HT1080 (cell line): ENCODE measurements around the gene RBM19. TPM values are rescaled to one million over a fixed set of nuclear protein-coding genes. Genes with fewer than 3 reads are reported as not detected.

Experiments used
- DNase-seq: peaks from one replicate; pipeline ENCODE4 v3.0.0-alpha.2; 2015; ENCODE audit warnings: low read depth
- total RNA-seq: library from RNA; depleted of rRNA; stranded (reverse); fragments of >200 nt; shearing (Covaris generic); gene quantifications from 2 replicates; pipeline ENCODE4 v1.2.3, GENCODE V29; 2014

RBM19 gene
- total RNA-seq, 1 experiment from 2014 or later: 36.6 TPM

DNA sequence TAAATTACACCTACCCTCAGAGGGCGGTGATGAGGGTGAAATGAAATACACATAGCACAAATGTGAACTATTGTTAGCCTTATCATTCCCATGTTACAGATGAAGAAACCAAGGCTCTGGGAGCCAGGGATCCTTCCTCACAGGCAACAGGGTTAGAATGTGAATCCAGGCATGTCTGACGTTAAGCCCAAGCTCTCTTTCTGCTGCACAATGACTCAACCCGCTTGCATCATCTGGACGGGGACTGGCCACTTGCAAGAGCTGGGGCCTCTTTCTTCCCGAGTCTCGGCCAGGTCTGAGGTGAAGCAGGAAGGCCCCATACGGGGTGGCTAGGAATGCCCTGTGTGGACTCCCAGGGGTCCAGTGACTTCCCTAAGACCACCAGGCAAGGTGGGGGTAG, 105.2 kb downstream of the RBM19 start:
- peak; percentile 84 for DNase-seq

DNA sequence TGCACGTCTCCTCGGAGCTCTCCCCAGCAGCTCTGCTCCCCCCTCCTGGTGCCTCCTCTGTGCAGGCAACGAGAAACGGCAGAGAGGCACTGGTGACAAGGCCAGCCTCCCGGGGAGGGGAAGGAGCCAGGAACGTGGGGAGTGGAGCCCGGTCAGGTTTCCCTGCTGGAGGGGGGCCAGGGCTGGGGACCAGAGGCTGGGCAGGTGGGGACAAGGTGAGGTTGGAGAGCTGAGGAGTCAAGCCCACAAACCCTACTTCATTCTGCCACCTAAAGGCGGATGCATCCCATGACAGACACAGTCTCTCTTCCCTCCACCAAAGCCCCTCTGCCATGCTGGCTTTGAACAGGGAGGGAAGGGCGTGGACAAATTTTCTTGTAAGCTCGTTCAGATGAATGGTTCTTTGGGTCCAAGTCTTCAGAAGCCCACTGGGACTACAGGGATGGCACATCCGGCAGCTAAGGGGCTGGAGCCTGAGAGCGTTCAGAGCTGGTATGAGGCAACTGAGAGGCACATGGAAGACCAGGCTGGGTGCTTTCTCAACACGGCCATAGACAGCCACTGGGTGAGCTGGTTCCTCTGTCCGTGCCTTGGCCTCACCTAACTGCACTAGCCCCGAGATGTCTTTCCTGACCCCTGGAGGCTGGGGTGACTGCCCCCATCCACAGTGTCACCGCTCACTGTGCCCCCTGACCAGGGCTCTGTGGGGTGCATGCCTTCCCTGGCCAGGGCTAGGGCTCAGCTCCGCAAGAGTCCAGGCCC, 105.9 kb downstream of the RBM19 start:
- DNase-seq: no peak

DNA sequence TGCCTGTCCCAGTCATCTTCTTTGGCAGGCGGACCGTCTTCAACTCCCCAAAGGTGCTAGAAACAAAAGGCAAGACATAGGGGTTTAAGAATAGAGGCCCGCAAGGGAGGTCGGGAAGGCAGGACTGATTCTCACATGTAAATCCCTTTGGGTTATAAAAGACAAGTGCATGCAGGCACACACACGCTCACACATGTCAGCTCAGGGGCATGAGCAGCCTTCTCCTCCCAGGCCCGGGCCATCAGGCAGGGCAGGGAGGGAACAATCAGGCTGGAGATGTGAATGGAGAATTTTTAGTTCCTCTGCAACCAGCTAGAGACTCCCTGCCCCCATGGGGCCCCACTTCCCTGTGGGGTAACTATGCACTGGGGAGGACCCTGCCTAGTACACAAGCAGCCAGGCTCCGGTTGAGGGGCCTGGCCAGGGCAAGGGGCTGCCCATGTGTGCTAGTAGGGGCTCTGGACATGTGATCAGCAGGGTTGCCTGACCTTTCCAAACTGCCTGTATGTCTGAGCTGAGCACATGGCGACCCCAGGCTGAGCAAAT, 107.2 kb downstream of the RBM19 start:
- DNase-seq: no peak

DNA sequence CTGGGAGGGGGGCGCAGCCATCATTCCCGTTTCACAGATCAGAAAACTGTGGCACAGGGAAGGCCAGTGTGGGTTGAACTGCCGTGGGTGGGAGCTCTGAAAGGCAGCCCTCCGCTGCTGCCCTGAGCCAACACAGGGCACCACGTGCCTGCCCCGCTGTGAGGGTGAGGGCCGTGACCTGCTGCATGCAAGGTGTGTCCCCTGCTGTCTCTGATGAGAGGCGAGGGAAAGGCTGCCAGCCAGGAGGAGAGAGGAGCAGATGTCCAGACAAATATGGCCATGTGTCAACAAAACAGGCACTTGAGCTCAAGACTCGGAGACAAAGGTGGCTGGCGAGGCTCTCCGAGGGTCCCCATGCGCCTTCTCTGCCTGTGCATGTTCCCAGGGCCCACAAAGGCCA, 108.8 kb downstream of the RBM19 start:
- DNase-seq: no peak

DNA sequence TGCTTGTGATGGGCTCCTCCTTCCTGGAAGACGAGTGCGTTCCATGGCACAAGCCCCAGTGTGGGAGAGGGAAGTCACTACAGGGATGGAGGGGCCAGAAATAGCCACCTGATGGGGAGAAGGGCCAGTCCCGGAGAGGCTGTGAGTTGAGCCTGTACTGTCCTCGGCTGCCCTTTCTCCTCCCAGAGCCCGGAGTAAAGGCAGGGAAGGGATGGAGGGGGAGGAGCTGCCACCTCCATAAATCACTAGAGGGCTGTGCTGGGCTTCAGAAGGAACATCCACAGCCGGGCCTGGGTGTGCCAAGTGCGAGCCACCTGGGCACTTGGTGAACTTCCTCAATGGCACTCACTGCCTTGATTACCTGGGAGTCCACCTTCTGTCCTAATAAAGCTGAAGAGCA, 110.1 kb downstream of the RBM19 start:
- no peak for DNase-seq

DNA sequence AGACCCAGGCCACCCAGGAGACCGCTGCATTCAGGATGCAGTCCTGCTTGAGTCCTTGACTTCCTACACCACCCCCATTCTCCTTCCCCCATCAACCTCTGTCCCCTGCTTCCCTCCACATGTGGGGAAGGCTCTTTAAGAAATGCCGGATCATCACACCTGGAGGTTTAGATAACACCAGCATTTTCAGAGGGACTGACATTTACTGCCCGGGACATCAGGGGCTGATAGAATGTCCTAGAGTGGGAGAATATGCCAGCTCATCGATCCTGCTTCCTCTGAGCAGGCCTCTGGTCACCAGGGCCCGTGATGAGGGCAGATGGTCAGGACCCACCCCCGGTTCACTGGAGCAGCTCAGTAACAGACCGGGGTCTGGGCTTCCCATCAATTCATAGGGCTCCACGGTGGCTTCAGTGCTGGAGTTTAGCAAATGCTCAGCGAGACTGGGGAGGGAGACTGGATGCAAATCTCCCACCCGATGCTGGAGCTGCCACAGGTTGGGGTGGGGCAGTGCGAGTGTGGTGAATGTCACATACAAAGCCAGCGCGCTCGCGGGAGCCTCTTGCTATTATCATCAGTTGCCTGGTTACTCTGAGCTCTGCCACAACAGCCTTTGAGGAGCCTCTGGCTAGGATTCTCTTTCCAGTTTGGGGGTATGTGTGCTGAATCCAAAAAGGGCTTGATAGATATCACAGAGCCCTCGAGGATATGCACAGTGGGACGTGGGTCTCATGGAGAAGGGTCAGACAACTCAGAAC, 111.6 kb downstream of the RBM19 start:
- DNase-seq: no peak

DNA sequence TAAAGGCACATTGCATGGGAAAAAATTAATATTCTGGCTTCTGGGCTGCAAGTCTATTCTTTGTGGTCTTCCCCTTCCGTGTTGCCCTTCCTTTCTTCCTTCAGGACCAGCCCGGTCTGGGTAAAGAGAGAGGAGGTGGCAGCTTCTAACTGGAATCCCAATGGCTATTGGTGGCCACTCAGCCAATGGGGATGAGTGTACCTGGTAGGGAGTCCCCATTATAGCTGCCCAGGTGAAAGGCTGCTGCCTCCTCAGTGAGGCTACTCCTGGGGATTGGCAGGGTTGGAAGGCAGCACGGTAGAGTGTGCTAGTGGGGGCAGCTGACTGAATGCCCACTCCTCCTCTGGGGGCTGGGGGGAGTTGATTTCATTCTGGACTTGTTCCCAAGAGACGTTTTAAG, 112.6 kb downstream of the RBM19 start:
- DNase-seq: no peak

DNA sequence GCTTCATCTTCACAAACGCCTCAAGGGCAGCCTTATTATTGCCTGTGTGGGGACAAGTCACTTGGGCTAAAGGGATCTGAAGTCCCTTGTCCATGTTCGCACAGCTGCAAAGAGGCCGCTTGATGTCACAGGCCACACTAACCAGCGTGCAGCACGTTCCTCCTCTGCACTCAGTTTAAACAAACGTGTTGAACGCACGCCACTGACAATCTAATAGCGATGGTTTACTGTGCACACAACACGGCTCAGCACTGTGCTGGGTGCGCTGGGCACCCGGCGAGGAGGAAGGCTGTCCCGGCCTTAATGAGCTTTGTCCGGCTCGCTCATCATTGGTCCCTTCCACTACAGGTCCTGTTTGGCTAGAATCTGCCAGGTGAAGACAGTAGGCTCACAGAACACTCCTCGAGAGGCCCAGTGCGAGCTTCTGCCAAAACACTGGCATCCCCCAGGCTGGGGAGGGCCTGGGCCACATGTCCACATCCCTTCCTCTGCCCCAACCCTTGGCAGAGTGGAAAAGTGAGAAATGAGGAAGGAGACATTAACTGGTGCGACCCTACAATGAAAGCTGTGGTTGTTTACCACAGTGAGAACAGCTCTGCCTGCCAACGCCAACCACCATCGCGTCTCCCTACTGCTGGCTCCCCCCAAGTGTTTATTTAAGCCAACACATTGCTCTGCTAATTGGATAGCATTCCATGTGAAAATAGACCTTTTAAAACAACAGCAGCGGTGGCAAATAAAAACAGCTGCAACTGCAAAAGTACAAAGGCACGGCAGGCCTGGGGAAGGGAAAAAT, 113.2 kb downstream of the RBM19 start:
- no peak for DNase-seq

DNA sequence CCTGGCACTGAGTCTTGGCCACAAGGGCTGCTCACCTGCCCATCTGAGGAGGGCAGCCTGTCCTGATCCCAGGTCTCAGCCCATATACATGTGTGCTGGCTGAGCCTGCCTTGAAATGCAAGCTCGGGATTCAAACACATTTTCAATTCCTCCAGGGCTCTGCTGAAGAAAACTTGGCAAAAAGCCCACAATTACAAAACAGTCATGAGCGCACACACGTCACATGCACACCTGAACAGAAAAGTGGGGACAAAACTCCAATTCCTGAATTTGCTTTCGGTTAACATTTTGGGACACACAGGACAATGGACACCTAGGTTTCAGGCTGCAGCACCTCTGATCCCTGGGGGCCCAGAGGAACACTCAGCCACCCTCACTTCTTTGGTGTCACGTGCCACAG, 113.9 kb downstream of the RBM19 start:
- DNase-seq: no peak

DNA sequence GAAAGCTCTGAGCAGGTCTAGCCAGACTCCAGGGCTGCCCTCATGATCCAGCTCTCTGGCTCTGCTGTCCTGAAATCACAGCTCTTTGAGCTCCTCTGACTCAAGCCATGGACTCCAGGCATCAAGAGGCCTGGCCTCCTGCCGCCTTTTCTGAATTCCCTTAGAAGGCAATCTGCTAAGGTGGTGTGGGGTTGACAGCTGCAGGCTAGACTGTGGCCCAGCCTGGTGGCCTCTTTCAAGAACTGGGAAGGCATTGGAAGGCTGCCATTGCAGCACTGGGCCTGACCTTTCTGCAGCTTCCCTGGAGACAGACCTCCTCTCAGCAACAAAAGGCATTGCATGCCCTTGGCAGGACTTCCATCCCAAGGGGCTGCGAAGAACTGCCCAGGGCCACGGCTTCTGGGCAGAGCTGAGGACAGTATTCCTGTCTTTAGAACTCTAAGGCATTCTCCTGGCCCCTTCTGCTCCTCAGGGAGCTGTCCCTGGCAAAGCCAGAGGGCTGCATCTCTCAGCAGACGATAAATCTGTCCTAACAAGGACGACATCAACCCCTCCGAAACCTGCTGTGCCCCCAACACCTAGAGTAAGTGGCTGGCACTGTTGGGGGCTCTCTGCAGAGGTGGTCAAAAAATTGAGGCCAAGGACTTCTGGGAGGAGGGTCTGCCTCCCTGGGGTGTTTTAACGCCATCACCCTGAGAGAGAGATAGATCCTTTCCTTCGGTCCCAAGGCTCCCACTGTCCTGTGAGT, 115.6 kb downstream of the RBM19 start:
- DNase-seq: no peak

DNA sequence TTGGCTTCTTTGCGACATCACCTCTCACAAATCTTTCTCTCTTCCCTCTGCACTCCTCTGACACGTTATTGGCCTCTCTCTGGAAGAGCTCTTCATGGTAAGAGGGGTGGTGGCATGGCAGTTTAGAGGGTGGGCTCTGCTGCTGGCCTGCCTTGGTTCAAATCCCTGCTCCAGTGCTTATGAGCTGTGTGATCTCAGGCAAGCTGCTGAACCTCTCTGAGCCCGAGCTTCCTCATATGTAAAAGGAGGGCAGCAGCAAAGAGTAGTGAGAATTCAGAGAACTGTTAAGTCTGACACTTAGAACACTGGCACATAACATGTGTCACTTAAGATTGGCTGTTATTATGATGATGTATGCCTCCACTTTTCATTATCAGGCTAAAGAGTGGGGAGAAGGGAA, 118.3 kb downstream of the RBM19 start:
- DNase-seq: no peak

DNA sequence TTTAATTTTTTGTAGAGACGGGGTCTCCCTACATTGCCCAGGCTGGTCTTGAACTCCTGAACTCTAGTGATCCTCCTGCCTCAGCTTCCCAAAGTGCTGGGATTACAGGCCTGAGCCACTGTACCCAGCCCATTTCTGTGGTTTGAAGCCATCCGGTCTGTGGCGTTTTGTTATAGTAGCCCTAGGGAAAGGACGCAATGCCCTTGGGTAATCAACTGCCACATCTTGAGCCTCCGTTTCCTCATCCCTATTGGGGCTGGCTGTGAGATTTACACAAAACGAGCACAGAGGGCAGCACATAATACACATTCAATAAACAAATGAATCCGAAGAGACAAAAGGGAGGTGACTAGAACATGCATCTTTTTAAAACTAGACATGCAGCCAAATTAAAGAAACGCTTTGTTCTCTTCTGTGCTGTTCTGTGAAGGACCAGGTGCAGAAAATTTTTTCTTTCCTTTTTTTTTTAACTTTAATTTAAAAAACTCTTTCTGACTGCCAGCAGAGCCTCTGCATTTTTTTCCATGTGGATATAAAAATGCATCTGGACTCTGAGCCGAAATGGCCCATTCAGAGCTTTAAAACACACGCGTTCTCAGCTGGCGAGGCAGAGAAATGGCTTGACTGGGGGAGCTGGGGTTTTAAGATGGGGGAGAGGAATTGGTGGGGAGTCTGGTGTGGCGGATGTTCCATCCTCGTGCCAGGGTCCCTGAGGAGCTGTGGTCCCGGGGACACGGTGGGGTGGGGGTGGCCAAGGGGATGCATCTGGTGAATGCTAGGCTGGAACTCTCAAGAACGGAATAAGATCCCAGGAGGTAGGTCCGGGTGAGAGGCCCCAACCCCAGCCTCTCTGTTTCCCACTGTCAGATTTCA, 119.0 kb downstream of the RBM19 start:
- DNase-seq: no peak

DNA sequence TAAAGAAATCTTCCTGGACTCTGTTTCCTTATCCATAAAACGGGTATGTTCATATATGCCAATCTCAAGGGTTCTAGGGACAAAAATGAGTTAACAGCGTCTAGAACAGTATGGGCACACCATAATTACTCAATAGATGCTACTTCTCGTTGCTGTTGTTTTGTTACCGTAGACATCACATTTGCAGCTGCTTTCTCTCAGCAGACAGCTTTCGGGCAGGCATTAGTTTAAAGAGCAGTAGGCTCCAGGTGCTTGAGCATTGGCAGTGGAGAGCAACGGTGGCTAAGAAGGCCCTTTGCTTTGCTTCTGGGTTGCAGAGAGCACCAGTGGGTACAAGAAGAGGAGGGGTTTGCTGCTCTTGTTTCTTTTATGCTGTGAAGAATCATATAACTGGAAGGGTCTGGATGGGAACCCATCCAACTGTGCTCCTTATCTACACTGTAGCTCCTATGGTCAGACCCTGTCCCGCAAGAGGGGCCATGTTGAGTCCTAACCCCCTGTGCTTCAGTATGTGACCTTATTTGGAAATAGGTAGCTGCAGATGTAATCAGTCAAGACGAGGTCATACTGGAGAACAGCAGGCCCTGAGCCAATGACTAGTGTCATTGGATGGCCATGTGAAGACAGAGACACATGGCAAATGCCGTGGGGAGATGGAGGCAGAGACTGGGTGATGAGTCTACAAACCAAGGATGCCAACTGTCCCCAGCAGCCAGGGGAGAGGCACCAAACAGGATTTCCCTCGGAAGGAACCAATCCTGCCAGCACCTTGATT, 120.0 kb downstream of the RBM19 start:
- DNase-seq: no peak

DNA sequence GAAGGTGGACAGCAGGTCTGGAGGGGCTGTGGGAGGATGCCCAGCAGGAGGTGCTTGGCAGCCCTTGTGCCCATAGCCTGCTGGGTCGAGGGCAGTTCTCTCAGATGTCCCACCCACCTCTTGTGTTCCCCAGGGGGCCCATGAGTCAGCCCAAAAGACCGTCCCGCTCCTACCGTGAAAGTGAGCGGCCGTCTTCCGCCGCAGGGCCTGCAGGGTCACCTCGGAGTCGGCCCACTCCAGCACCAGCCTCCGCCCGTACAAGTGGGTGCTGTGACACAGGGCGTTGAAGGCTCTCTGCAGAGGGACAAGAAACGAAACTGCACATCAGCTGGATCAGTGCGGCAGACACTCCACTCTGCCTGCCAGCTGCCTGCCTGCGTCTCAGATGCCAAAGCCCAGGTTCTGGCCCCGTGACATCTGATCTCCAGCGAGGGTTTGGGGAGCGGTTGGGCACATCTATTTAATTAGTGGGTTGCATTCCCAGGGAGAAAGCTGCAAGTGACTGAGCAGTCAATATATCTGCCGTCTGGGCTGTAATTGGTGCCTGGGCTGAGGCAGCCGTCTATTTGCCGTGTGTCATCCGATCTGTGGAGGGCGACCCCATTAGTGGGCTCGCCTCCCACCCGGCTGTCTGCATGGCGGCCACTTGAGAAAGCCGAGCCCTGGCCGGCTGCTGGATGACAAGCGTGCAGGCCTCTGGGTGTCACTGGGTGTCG, 121.5 kb downstream of the RBM19 start:
- no peak for DNase-seq

DNA sequence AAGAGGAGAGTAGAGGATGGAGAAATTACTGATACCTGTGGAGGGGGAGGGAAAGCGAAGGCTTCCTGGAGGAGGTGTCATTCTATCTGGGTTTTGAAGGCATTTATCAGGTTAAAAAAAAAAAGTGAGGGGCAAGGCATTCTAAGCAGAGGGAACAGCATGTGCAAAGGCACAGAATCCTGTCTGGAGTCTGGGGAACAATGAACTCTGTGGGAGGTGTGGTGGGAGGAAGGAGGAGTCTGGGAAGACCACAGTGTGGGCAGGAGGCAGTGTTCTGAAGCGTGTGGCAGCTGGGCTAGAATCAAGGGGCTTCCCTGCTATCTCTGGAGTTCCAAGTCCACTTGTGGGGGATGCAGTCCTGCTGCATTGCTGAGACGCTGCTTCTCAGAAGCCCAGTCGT, 123.4 kb downstream of the RBM19 start:
- no peak for DNase-seq

DNA sequence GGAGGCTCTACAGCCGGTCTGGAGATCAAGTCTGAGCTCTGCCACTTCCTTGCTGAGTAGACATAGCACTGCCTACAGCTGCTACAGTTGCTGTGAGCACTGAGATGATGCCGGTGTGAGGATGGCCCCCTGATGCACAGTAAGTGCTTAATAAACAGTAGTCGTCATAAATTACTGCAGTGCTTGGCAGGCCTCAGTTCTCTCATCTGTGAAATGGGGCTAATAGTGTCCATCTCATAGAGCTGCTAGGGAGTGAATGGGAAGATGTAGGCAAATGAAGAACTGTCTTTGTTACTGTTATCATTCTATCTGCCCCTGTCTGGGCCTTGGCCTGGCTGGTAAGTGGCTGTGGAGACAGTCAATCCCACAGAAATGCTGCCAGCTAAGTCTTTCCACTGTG, 124.3 kb downstream of the RBM19 start:
- no peak for DNase-seq

DNA sequence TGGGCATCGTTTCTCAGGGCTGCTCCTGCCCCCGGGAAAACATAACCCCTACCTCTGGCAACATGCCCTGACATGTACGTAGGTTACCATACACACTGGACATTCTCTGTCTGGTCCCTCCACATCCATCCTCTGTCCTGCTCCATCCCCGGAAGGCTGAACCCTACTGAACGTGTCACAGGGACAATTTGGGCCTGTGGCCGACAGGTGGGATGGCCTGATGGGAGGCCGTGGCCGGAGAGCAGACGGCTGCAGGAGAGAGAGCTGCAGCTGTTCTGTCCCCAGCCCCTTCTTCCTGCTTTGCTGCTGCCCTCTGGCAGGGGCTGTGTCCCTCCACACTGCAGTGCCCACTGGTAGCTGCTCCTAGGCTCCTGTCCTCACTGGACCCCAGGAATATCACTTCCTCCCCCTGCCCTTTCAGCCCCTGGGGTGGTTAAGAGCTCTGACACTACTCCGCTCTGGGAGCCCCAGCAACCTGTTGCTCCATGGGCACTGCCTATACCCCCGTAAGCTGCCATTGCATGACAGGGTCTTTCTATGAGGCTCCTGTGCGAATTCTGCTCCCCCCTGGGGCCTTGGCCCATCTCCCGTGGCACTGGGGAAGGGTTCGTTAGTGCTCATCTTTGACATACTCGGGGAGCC, 125.6 kb downstream of the RBM19 start:
- DNase-seq: no peak

DNA sequence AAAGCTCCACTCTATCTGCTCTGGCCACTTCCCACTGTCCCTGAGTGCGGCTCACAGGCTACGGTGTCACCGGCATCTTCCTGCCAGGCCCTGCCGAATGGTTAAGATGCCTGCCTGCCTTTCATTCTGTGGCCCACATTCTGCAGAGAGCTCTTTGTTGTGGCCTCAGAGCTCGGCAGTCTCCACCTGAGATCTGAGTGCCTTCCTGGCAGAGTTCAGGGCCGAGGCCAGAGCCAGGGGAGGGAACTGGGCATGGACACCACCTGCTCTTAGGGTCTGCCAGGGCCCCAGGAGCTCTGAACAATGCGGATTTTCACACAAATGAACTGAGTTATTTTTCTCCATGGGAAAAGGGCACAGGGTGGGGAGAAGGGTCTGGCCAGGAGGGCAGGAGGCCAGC, 127.2 kb downstream of the RBM19 start:
- no peak for DNase-seq
